CD14-positive monocyte (primary cell): Measurements from ENCODE around the gene TMPRSS5. TPM values are rescaled to one million over a fixed set of nuclear protein-coding genes. Genes with fewer than 3 reads are reported as not detected.

Source experiments
- DNase-seq, 3 donors: peaks; one replicate each; pipeline ENCODE4 v3.0.0-alpha.2; 2011 to 2022
- H2AFZ ChIP-seq: 2 replicates; pipeline ENCODE4 v1.6.0; 2012; ENCODE audit warnings: mild to moderate bottlenecking, low read depth, low read length, inconsistent platforms; ENCODE audit not compliant: insufficient read depth, poor library complexity, severe bottlenecking
- H3K27ac ChIP-seq, 2 donors: 1 replicate in 1 of 2; 2 replicates in 1 of 2; pipeline ENCODE4 v1.5.1; 2012 to 2013; ENCODE audit warnings: low read length in 2 of 2, control low read depth in 1 of 2, inconsistent platforms in 1 of 2, low read depth in 1 of 2, mild to moderate bottlenecking in 1 of 2
- H3K27me3 ChIP-seq, 2 donors: one replicate each; pipeline versions ENCODE4 v1.6.0 to v1.6.1; 2011 to 2013; ENCODE audit warnings: low read length in 2 of 2; ENCODE audit not compliant: control insufficient read depth in 2 of 2, insufficient read depth in 2 of 2
- H3K36me3 ChIP-seq, 2 donors: replicated peaks in 1 of 2; 1 replicate in 1 of 2; 2 replicates in 1 of 2; pipeline versions ENCODE4 v1.5.1 to v1.6.1; 2012 to 2013; ENCODE audit warnings: low read length in 2 of 2, control low read depth in 1 of 2, inconsistent platforms in 1 of 2, mild to moderate bottlenecking in 1 of 2; ENCODE audit not compliant: insufficient read depth in 2 of 2, control insufficient read depth in 1 of 2
- H3K4me1 ChIP-seq, 2 donors: 1 replicate in 1 of 2; 2 replicates in 1 of 2; pipeline versions ENCODE4 v1.5.1 to v1.6.1; 2012 to 2013; ENCODE audit warnings: low read length in 2 of 2, control low read depth in 1 of 2, inconsistent platforms in 1 of 2, mild to moderate bottlenecking in 1 of 2, moderate library complexity in 1 of 2; ENCODE audit not compliant: insufficient read depth in 2 of 2, control insufficient read depth in 1 of 2
- H3K4me2 ChIP-seq: replicated peaks from 2 replicates; pipeline ENCODE3; 2012; ENCODE audit warnings: low read length, moderate library complexity, mild to moderate bottlenecking; ENCODE audit not compliant: poor library complexity, severe bottlenecking; ENCODE audit errors: extremely low read depth
- H3K4me3 ChIP-seq, 3 experiments: fragments of 200-600 bp in 1 of 3; sonication (generic) in 1 of 3; replicated peaks in 1 of 3; 1 replicate in 2 of 3; 2 replicates in 1 of 3; pipeline ENCODE4 v1.5.1; 2011 to 2013; ENCODE audit warnings: low read length in 3 of 3, mild to moderate bottlenecking in 3 of 3, control low read depth in 2 of 3, low read depth in 2 of 3, inconsistent platforms in 1 of 3, moderate library complexity in 1 of 3
- H3K79me2 ChIP-seq: 2 replicates; pipeline ENCODE4 v1.6.0; 2012; ENCODE audit warnings: mild to moderate bottlenecking, control low read depth, inconsistent platforms, low read length, moderate library complexity; ENCODE audit not compliant: insufficient read depth
- H3K9ac ChIP-seq: 2 replicates; pipeline ENCODE4 v1.6.0; 2017; ENCODE audit warnings: low read length, mild to moderate bottlenecking; ENCODE audit not compliant: insufficient read depth, poor library complexity, severe bottlenecking
- H3K9me3 ChIP-seq, 2 donors: replicated peaks in 1 of 2; 1 replicate in 1 of 2; 2 replicates in 1 of 2; pipeline versions ENCODE4 v1.5.1 to v1.6.1; 2012 to 2013; ENCODE audit warnings: low read length in 2 of 2, control low read depth in 1 of 2; ENCODE audit not compliant: control insufficient read depth in 1 of 2, insufficient read depth in 1 of 2
- H4K20me1 ChIP-seq: 2 replicates; pipeline ENCODE4 v1.6.0; 2012; ENCODE audit warnings: mild to moderate bottlenecking, low read length, control low read depth, moderate library complexity; ENCODE audit not compliant: insufficient read depth
- H3K27ac Mint-ChIP-seq, 7 donors: one replicate each; pipeline ENCODE4 v1.8.0; 2020; ENCODE audit warnings: mild to moderate bottlenecking in 7 of 7, mixed read lengths in 7 of 7, moderate library complexity in 6 of 7, inconsistent platforms in 2 of 7
- H3K27me3 Mint-ChIP-seq, 3 donors: one replicate each; pipeline ENCODE4 v1.8.0; 2021 to 2022; ENCODE audit warnings: low read depth in 3 of 3, mild to moderate bottlenecking in 3 of 3, mixed read lengths in 3 of 3, moderate library complexity in 3 of 3, inconsistent platforms in 1 of 3
- H3K36me3 Mint-ChIP-seq, 2 donors: one replicate each; pipeline ENCODE4 v1.8.0; 2020; ENCODE audit warnings: mixed read lengths in 2 of 2, inconsistent platforms in 1 of 2, mild to moderate bottlenecking in 1 of 2
- H3K4me1 Mint-ChIP-seq: one replicate; pipeline ENCODE4 v1.8.0; 2020; ENCODE audit warnings: mild to moderate bottlenecking, mixed read lengths
- H3K4me3 Mint-ChIP-seq, 2 donors: one replicate each; pipeline ENCODE4 v1.8.0; 2020; ENCODE audit warnings: mild to moderate bottlenecking in 2 of 2, mixed read lengths in 2 of 2, moderate library complexity in 1 of 2
- H3K9me3 Mint-ChIP-seq, 7 donors: one replicate each; pipeline ENCODE4 v1.8.0; 2020 to 2022; ENCODE audit warnings: mixed read lengths in 7 of 7, mild to moderate bottlenecking in 6 of 7, moderate library complexity in 6 of 7, inconsistent platforms in 2 of 7
- CTCF ChIP-seq: fragments of 200-600 bp; IDR thresholded peaks from one replicate; pipeline ENCODE4 v1.8.0; 2022; ENCODE audit warnings: antibody characterized with exemption, mild to moderate bottlenecking
- WGBS: methylation state at CpG from one replicate; pipeline ENCODE4 v1.1.5; 2013; ENCODE audit warnings: missing lambda C conversion rate; ENCODE audit not compliant: insufficient coverage; 5-methylcytosine and 5-hydroxymethylcytosine counted together
- intact Hi-C, 2 donors: fragments of 100-400 bp; cut with micrococcal nuclease; formaldehyde crosslinking; loops; one replicate each; pipeline versions ENCODE4 v1.15.0 to v1.15.1; 2023
- polyA plus RNA-seq, 3 donors: library from polyadenylated mRNA; depleted of rRNA in 1 of 3; unstranded in 2 of 3; stranded (reverse) in 1 of 3; fragments of 300-500 nt in 2 of 3; fragments of >200 nt in 1 of 3; fragmentation: Illumina TruSeq in 2 of 3; gene quantifications; 1 replicate in 2 of 3; 2 replicates in 1 of 3; pipeline ENCODE4 v1.2.3, GENCODE V29; 2012 to 2021

The TMPRSS5 gene
- polyA plus RNA-seq, 3 donors: 0.80 TPM; not detected in 2

- no peak overlapping the region for H2AFZ ChIP-seq
- no peak for TF ChIP-seq CTCF
- no peaks in the 10 kb centered on the region for H3K36me3 ChIP-seq
- no peak overlapping the region for H3K4me2 ChIP-seq
- H3K27me3 Mint-ChIP-seq: peaks cover 1 to 6% (median 2%) of the 10 kb centered on the region in 3 donors
- no peak overlapping the region for H3K27ac ChIP-seq
- H3K4me1 ChIP-seq: peaks cover 0 to 5% of the 10 kb centered on the region in 2 donors
- H3K9me3 ChIP-seq: peaks cover 15 to 33% of the 10 kb centered on the region in 2 donors
- H3K4me3 Mint-ChIP-seq: no peak overlapping the region
- H4K20me1 ChIP-seq: no peaks in the 10 kb centered on the region
- no peak overlapping the region for H3K9ac ChIP-seq
- H3K27me3 ChIP-seq: no peaks in the 10 kb centered on the region
- H3K9me3 Mint-ChIP-seq: peaks cover 13 to 27% (median 17%) of the 10 kb centered on the region in 7 donors
- intact Hi-C loops: no loop called here
- H3K27ac Mint-ChIP-seq: no peak overlapping the region
- H3K4me1 Mint-ChIP-seq: peaks cover 19% of the 10 kb centered on the region
- DNase-seq: no peak
- H3K36me3 Mint-ChIP-seq: no peaks in the 10 kb centered on the region
- H3K4me3 ChIP-seq: no peak overlapping the region
- H3K79me2 ChIP-seq: no peaks in the 10 kb centered on the region
- WGBS: 95% methylated on average over 20 of the region's 20 CpGs
These were observed 56.8 kb downstream of the TMPRSS5 start for GRCh38 chr11:113649311-113649710.

DNA sequence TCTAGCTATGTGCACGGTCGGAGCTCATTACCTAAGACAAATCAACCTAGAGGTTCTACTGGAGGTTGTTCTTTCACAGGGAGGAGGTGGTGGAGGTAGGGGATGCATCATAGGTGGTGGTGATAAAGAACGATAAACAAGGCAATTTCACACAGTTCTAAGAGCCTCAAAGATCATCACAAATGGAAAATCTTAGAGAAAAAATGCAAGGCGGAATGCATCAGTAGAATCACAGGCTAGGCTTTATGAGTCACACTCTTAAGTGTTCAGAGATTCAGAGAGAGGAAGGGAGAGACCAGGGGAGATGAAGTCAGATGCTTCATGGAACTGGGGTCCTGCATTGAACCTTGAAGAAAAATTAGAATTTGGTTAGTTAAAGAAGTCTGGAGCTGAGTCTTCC is 58.3 kb downstream of the TMPRSS5 start:
- no peak for TF ChIP-seq CTCF
- peaks cover 19% of the 10 kb centered on the region for H3K4me1 Mint-ChIP-seq
- no peaks in the 10 kb centered on the region for H3K36me3 Mint-ChIP-seq
- H3K27ac ChIP-seq: no peak overlapping the region
- no peak overlapping the region for H3K9ac ChIP-seq
- no peaks in the 10 kb centered on the region for H3K27me3 ChIP-seq
- H3K27ac Mint-ChIP-seq: no peak overlapping the region
- peaks cover 8 to 23% (median 15%) of the 10 kb centered on the region in 7 donors for H3K9me3 Mint-ChIP-seq
- peaks cover 0 to 5% of the 10 kb centered on the region in 2 donors for H3K4me1 ChIP-seq
- H2AFZ ChIP-seq: no peak overlapping the region
- WGBS: 100% methylated on average over 1 of the region's 4 CpGs
- H3K79me2 ChIP-seq: no peaks in the 10 kb centered on the region
- no peak for DNase-seq
- no peaks in the 10 kb centered on the region for H3K36me3 ChIP-seq
- H4K20me1 ChIP-seq: no peaks in the 10 kb centered on the region
- no peak overlapping the region for H3K4me3 Mint-ChIP-seq
- intact Hi-C loops: no loop called here
- peaks cover 2 to 11% (median 6%) of the 10 kb centered on the region in 3 donors for H3K27me3 Mint-ChIP-seq
- peaks cover 15 to 29% of the 10 kb centered on the region in 2 donors for H3K9me3 ChIP-seq
- no peak overlapping the region for H3K4me3 ChIP-seq
- H3K4me2 ChIP-seq: no peak overlapping the region
